Thymus (tissue), 11 donors: ENCODE measurements around the gene JAM3. TPM values are rescaled to one million over a fixed set of nuclear protein-coding genes. Genes with fewer than 3 reads are reported as not detected.

Experiments used
- DNase-seq, 9 donors: peaks; one replicate each; pipeline ENCODE4 v3.0.0-alpha.2; 2013; ENCODE audit warnings: low spot score in 9 of 9, low read depth in 6 of 9, missing footprints in 1 of 9
- H3K27ac ChIP-seq, 2 donors: one replicate each; pipeline ENCODE4 v1.5.1; 2013; ENCODE audit warnings: control low read depth in 1 of 2, low read depth in 1 of 2, low read length in 1 of 2, mild to moderate bottlenecking in 1 of 2, moderate library complexity in 1 of 2
- H3K27me3 ChIP-seq, 2 donors: one replicate each; pipeline ENCODE4 v1.5.1; 2013; ENCODE audit warnings: low read length in 1 of 2; ENCODE audit not compliant: control insufficient read depth in 2 of 2, insufficient read depth in 1 of 2
- H3K36me3 ChIP-seq, 2 donors: one replicate each; pipeline ENCODE4 v1.5.1; 2013; ENCODE audit warnings: low read length in 1 of 2, mild to moderate bottlenecking in 1 of 2, moderate library complexity in 1 of 2; ENCODE audit not compliant: control insufficient read depth in 2 of 2, insufficient read depth in 2 of 2
- H3K4me1 ChIP-seq, 2 donors: one replicate each; pipeline ENCODE4 v1.5.1; 2013; ENCODE audit warnings: low read length in 2 of 2; ENCODE audit not compliant: control insufficient read depth in 2 of 2, insufficient read depth in 2 of 2
- H3K4me3 ChIP-seq, 2 donors: one replicate each; pipeline ENCODE4 v1.5.1; 2013; ENCODE audit warnings: low read length in 2 of 2, control low read depth in 1 of 2, mild to moderate bottlenecking in 1 of 2
- H3K9me3 ChIP-seq, 2 donors: one replicate each; pipeline ENCODE4 v1.5.1; 2013; ENCODE audit warnings: low read length in 1 of 2, mild to moderate bottlenecking in 1 of 2; ENCODE audit not compliant: control insufficient read depth in 2 of 2, insufficient read depth in 1 of 2
- WGBS: extraction: QIAGEN DNeasy Blood & Tissue Kit; methylation state at CpG from one replicate; pipeline ENCODE4 v1.1.7; 2013; 5-methylcytosine and 5-hydroxymethylcytosine counted together
- polyA plus RNA-seq: library from polyadenylated mRNA; stranded (reverse); fragments of 200-250 nt; gene quantifications from one replicate; pipeline ENCODE4 v1.2.3, GENCODE V29; 2013
- total RNA-seq: library from RNA; stranded (reverse); fragments of 120-200 nt; gene quantifications from one replicate; pipeline ENCODE4 v1.2.4, GENCODE V29; 2013
- donor health status: healthy.

JAM3 gene
- total and polyA plus RNA-seq, 2 donors, result 15.8 to 19.3 TPM

- no peak for DNase-seq
- Histone ChIP-seq H3K4me1 (peaks cover 3 to 20% of the 10 kb centered on the region in 2 donors), H3K9me3 (no peaks in the 10 kb centered on the region), H3K4me3 (no peak overlapping the region), H3K27ac (no peak overlapping the region), H3K36me3 (no peaks in the 10 kb centered on the region), H3K27me3 (peaks cover 0 to 2% of the 10 kb centered on the region in 2 donors)
- 94% methylated on average over 12 of the region's 12 CpGs for WGBS
These were observed 1.7 kb upstream of the JAM3 start for GRCh38 chr11:134066943-134067885.

- peak in 1 of 9 donors; percentile 17 for DNase-seq
- Histone ChIP-seq H3K27me3 (peaks cover 0 to 2% of the 10 kb centered on the region in 2 donors), H3K9me3 (no peaks in the 10 kb centered on the region), H3K4me1 (peaks cover 3 to 9% of the 10 kb centered on the region in 2 donors), H3K4me3 (peak overlapping the region; percentile 48 to 69), H3K36me3 (no peaks in the 10 kb centered on the region), H3K27ac (peak overlapping the region in 1 of 2 donors; percentile 4)
- 22% methylated on average over 41 of the region's 41 CpGs for WGBS
These were observed 812 bp downstream of the JAM3 start for GRCh38 chr11:134069426-134070341.

- peaks cover 3 to 9% of the 10 kb centered on the region in 2 donors for H3K4me1 ChIP-seq
- peaks cover 0 to 2% of the 10 kb centered on the region in 2 donors for H3K27me3 ChIP-seq
- H3K27ac ChIP-seq, result peak overlapping the region in 1 of 2 donors; percentile 4
- 92% methylated on average over 6 of the region's 6 CpGs for whole genome bisulfite sequencing
- H3K9me3 ChIP-seq, result no peaks in the 10 kb centered on the region
- no peaks in the 10 kb centered on the region for H3K36me3 ChIP-seq
- no peak for DNase-seq
- H3K4me3 ChIP-seq, result no peak overlapping the region
These were observed 1.5 kb downstream of the JAM3 start for GRCh38 chr11:134070342-134070845.

GRCh38 chr11:134071306-134071705, 2.4 kb downstream of the JAM3 start:
- Histone ChIP-seq H3K27ac (no peak overlapping the region), H3K9me3 (no peaks in the 10 kb centered on the region), H3K4me3 (no peak overlapping the region), H3K4me1 (peaks cover 3 to 9% of the 10 kb centered on the region in 2 donors), H3K27me3 (peaks cover 0 to 2% of the 10 kb centered on the region in 2 donors), H3K36me3 (no peaks in the 10 kb centered on the region)
- DNase-seq, result no peak
- WGBS, result 89% methylated on average over 3 of the region's 3 CpGs

GRCh38 chr11:134071766-134072402, 3.0 kb downstream of the JAM3 start:
- Histone ChIP-seq H3K27ac (no peak overlapping the region), H3K27me3 (peaks cover 0 to 2% of the 10 kb centered on the region in 2 donors), H3K4me1 (peaks cover 3 to 9% of the 10 kb centered on the region in 2 donors), H3K4me3 (no peak overlapping the region), H3K9me3 (no peaks in the 10 kb centered on the region), H3K36me3 (no peaks in the 10 kb centered on the region)
- no peak for DNase-seq
- WGBS, result 96% methylated on average over 3 of the region's 3 CpGs

GRCh38 chr11:134072844-134073243, 4.0 kb downstream of the JAM3 start:
- Histone ChIP-seq H3K9me3 (no peaks in the 10 kb centered on the region), H3K27me3 (peaks cover 0 to 2% of the 10 kb centered on the region in 2 donors), H3K4me1 (peaks cover 3 to 9% of the 10 kb centered on the region in 2 donors), H3K36me3 (no peaks in the 10 kb centered on the region), H3K27ac (no peak overlapping the region), H3K4me3 (no peak overlapping the region)
- 80% methylated on average over 4 of the region's 4 CpGs for WGBS
- no peak for DNase-seq

- H3K4me3 ChIP-seq, result no peak overlapping the region
- no peaks in the 10 kb centered on the region for H3K36me3 ChIP-seq
- peaks cover 3 to 9% of the 10 kb centered on the region in 2 donors for H3K4me1 ChIP-seq
- no peaks in the 10 kb centered on the region for H3K9me3 ChIP-seq
- H3K27ac ChIP-seq, result no peak overlapping the region
- H3K27me3 ChIP-seq, result peaks cover 0 to 2% of the 10 kb centered on the region in 2 donors
- 87% methylated on average over 4 of the region's 4 CpGs for WGBS
- no peak for DNase-seq
These were observed 5.5 kb downstream of the JAM3 start for GRCh38 chr11:134074346-134074745.

GRCh38 chr11:134074766-134075165, 5.9 kb downstream of the JAM3 start:
- no peak overlapping the region for H3K4me3 ChIP-seq
- no peak overlapping the region for H3K27ac ChIP-seq
- H3K36me3 ChIP-seq, result no peaks in the 10 kb centered on the region
- H3K4me1 ChIP-seq, result peaks cover 0 to 6% of the 10 kb centered on the region in 2 donors
- WGBS, result 83% methylated on average over 1 of the region's 1 CpG
- no peak for DNase-seq
- no peaks in the 10 kb centered on the region for H3K9me3 ChIP-seq
- no peaks in the 10 kb centered on the region for H3K27me3 ChIP-seq
